ENCODE measurements around the gene ZDHHC7. TPM values are rescaled to one million over a fixed set of nuclear protein-coding genes. Genes with fewer than 3 reads are reported as not detected.

The ZDHHC7 gene
- total and polyA plus RNA-seq, 9 of the 15 experiments (the other 6 are each of a cell fraction or from before 2014, with no cell fraction given), result 1.7 to 49.7 (median 37.4) TPM

DNA sequence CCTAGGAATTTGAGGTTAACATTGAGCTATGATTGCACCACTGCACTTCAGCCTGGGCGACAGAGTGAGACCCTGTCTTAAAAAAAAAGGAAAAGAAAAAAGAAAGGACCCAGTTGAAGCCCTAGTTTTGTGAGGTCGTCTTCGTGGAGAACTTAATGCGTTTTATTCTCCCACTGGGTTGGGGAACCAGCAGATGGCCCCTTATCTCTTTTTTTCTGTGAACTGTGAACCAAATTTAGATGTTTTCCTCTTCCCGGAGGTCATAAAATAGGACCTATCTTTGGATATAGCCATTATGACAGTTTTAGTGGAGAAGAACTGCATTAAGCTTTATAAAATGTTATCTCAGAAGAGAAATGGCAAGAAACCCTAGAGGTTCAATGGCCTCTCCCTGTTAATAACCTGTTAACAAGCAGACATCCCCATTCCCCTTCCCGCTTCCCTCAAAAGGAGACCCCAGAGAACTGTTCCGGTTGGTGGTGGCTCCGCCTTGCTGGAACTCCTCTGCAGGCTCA is 39.8 kb upstream of the ZDHHC7 start (continued):
- TF ChIP-seq GABPA (tag; conservative IDR thresholded peaks at IDR 0.05; ENCODE audit: low read depth) (peak; percentile 41; the same call in 1 of the 2 replicates), SPI1 (IDR thresholded peaks at IDR 0.05; ENCODE audit: borderline replicate concordance, low read depth, low read length) (no peak), ZNF253 (CRISPR knock-in tag; conservative IDR thresholded peaks at IDR 0.05) (no peak), ZBTB7A (IDR thresholded peaks at IDR 0.05; ENCODE audit: borderline replicate concordance, control insufficient read depth, low read depth, low read length) (no peak; the same call in 1 of the 2 replicates), FOSL1 (tag; conservative IDR thresholded peaks at IDR 0.05) (no peak; the same call in 1 of the 2 replicates), NR2C2 (CRISPR knock-in tag; IDR thresholded peaks at IDR 0.05) (no peak), NR2C2 (tag; IDR thresholded peaks at IDR 0.05) (peak; percentile 83), MTA2 (IDR thresholded peaks at IDR 0.05; ENCODE audit: low read depth) (0 out of 2 replicates have a peak, but pooled peaks have one; percentile 13), NR2F6 (CRISPR knock-in tag; IDR thresholded peaks at IDR 0.05) (no peak), ZNF133 (CRISPR knock-in tag; IDR thresholded peaks at IDR 0.05) (no peak), ZNF384 (IDR thresholded peaks at IDR 0.05; ENCODE audit: low read depth, low read length) (0 out of 2 replicates have a peak, but pooled peaks have one; percentile 23), JUNB (CRISPR knock-in tag; conservative IDR thresholded peaks at IDR 0.05) (no peak), NFRKB (IDR thresholded peaks at IDR 0.05; ENCODE audit: low read depth) (0 out of 2 replicates have a peak, but pooled peaks have one; percentile 53), ZNF644 (tag; IDR thresholded peaks at IDR 0.05; ENCODE audit: low read depth) (0 out of 2 replicates have a peak, but pooled peaks have one; percentile 24), CBFB (CRISPR knock-in tag; IDR thresholded peaks at IDR 0.05) (no peak), XRCC3 (IDR thresholded peaks at IDR 0.05) (no peak), TCF7L2 (IDR thresholded peaks at IDR 0.05; ENCODE audit: low read depth, low read length) (no peak), CBX8 (IDR thresholded peaks at IDR 0.05; ENCODE audit: borderline replicate concordance, extremely low read depth, low read depth, low read length, poor library complexity, severe bottlenecking) (no peak), ZNF23 (CRISPR knock-in tag; IDR thresholded peaks at IDR 0.05) (no peak), RBM25 (IDR thresholded peaks at IDR 0.05; ENCODE audit: low read depth, low read length, severe bottlenecking) (no peak), MYC (IDR thresholded peaks at IDR 0.05; ENCODE audit: low read depth, low read length) (0 out of 2 replicates have a peak, but pooled peaks have one; percentile 9), MYC (CRISPR knock-in tag; IDR thresholded peaks at IDR 0.05; ENCODE audit: borderline replicate concordance, low read depth) (no peak)
- TF ChIP-seq, protein P1, sequence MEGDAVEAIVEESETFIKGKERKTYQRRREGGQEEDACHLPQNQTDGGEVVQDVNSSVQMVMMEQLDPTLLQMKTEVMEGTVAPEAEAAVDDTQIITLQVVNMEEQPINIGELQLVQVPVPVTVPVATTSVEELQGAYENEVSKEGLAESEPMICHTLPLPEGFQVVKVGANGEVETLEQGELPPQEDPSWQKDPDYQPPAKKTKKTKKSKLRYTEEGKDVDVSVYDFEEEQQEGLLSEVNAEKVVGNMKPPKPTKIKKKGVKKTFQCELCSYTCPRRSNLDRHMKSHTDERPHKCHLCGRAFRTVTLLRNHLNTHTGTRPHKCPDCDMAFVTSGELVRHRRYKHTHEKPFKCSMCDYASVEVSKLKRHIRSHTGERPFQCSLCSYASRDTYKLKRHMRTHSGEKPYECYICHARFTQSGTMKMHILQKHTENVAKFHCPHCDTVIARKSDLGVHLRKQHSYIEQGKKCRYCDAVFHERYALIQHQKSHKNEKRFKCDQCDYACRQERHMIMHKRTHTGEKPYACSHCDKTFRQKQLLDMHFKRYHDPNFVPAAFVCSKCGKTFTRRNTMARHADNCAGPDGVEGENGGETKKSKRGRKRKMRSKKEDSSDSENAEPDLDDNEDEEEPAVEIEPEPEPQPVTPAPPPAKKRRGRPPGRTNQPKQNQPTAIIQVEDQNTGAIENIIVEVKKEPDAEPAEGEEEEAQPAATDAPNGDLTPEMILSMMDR (IDR thresholded peaks at IDR 0.05 in 2 of 3, conservative IDR thresholded peaks at IDR 0.05 in 1 of 3; ENCODE audit: insufficient read depth in 2 of 3, low read depth in 1 of 3, low read length in 3 of 3), result peak in 2 of 3 experiments; percentile 12 to 33; a peak in 3 of 6 replicates
- TF ChIP-seq, protein P2, sequence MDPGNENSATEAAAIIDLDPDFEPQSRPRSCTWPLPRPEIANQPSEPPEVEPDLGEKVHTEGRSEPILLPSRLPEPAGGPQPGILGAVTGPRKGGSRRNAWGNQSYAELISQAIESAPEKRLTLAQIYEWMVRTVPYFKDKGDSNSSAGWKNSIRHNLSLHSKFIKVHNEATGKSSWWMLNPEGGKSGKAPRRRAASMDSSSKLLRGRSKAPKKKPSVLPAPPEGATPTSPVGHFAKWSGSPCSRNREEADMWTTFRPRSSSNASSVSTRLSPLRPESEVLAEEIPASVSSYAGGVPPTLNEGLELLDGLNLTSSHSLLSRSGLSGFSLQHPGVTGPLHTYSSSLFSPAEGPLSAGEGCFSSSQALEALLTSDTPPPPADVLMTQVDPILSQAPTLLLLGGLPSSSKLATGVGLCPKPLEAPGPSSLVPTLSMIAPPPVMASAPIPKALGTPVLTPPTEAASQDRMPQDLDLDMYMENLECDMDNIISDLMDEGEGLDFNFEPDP (CRISPR knock-in tag; IDR thresholded peaks at IDR 0.05), result no peak
- TF ChIP-seq, protein P3, sequence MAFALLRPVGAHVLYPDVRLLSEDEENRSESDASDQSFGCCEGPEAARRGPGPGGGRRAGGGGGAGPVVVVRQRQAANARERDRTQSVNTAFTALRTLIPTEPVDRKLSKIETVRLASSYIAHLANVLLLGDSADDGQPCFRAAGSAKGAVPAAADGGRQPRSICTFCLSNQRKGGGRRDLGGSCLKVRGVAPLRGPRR (CRISPR knock-in tag; IDR thresholded peaks at IDR 0.05), result no peak

Data from K562 (cell line).